Measurements from ENCODE around the gene SAMD1. TPM values are rescaled to one million over a fixed set of nuclear protein-coding genes. Genes with fewer than 3 reads are reported as not detected.

SAMD1 gene
- total RNA-seq, 4 donors from 2014 or later: 8.6 to 22.5 (median 10.8) TPM

GRCh38 chr19:14107581-14108461 is 17.3 kb upstream of the SAMD1 start:
- DNase-seq (ENCODE audit: low spot score) (no peak), ATAC-seq (ENCODE audit: low FRiP score) (no peak)

GRCh38 chr19:14106840-14107239 is 16.3 kb upstream of the SAMD1 start:
- ATAC-seq (ENCODE audit: low FRiP score) (no peak), DNase-seq (ENCODE audit: low spot score) (no peak)
- TF ChIP-seq CTCF (IDR thresholded peaks at IDR 0.05): no peak

More at GRCh38 chr19:14107581-14108461, 17.3 kb upstream of the SAMD1 start:
- no peak for TF ChIP-seq CTCF (IDR thresholded peaks at IDR 0.05)

- ATAC-seq (ENCODE audit: low FRiP score) (no peak), DNase-seq (ENCODE audit: low spot score) (no peak)
- TF ChIP-seq CTCF (IDR thresholded peaks at IDR 0.05): no peak
These were observed 15.1 kb upstream of the SAMD1 start for GRCh38 chr19:14105680-14106079.

- TF ChIP-seq CTCF (IDR thresholded peaks at IDR 0.05): no peak
- DNase-seq (ENCODE audit: low spot score) (no peak), ATAC-seq (ENCODE audit: low FRiP score) (no peak)
These were observed 12.8 kb upstream of the SAMD1 start for GRCh38 chr19:14103310-14103709.

GRCh38 chr19:14102756-14103155 is 12.2 kb upstream of the SAMD1 start:
- DNase-seq (ENCODE audit: low spot score) (no peak), ATAC-seq (ENCODE audit: low FRiP score) (no peak)
- TF ChIP-seq CTCF (IDR thresholded peaks at IDR 0.05): no peak

- TF ChIP-seq CTCF (IDR thresholded peaks at IDR 0.05): no peak
- ATAC-seq (ENCODE audit: low FRiP score) (no peak), DNase-seq (ENCODE audit: low spot score) (no peak)
These were observed 11.6 kb upstream of the SAMD1 start for GRCh38 chr19:14102102-14102696.

Measured in omental fat pad (tissue), 4 donors.